GM08714 (cell line): ENCODE data around the gene SHISA5.
"Not testable (repeated sequence)": the region's sequence is repeated elsewhere in the genome, so short reads cannot be mapped to it uniquely, and the experiment has no call there.

Experiments used
- H3K4me3 ChIP-seq: fragments of 200-500 bp; sonication (Bioruptor generic); 2 replicates; pipeline ENCODE4 v1.5.1; 2014; ENCODE audit warnings: mild to moderate bottlenecking, low read length, inconsistent platforms
- ZNF274 ChIP-seq: IDR thresholded peaks from 2 replicates; pipeline ENCODE4 v1.6.1; 2012; ENCODE audit warnings: mild to moderate bottlenecking, low read depth, low read length

SHISA5 gene

GRCh38 chr3:48504051-48504946 is at the start of gene SHISA5:
Gene SHISA5 (minus strand): TSS chr3:48504174. CDS start chr3:48504094, 80 bp downstream.
- H3K4me3 ChIP-seq = peak within 1 kb of the TSS; percentile 64; the same call in 1 of the 2 replicates
- TF ChIP-seq ZNF274 = no peak

GRCh38 chr3:48553361-48553760 is 49.4 kb upstream of the SHISA5 start:
- no peak overlapping the region for H3K4me3 ChIP-seq
- TF ChIP-seq ZNF274 = no peak

- no peak for TF ChIP-seq ZNF274
- H3K4me3 ChIP-seq = no peak overlapping the region
These were observed 48.4 kb upstream of the SHISA5 start for GRCh38 chr3:48552111-48552951.

- not testable (repeated sequence) for H3K4me3 ChIP-seq
These were observed 47.7 kb upstream of the SHISA5 start for GRCh38 chr3:48551651-48552050.

- TF ChIP-seq ZNF274 = no peak
- no peak overlapping the region for H3K4me3 ChIP-seq
These were observed 45.0 kb upstream of the SHISA5 start for GRCh38 chr3:48548729-48549705.

- no peak overlapping the region for H3K4me3 ChIP-seq
- TF ChIP-seq ZNF274 = no peak
These were observed 44.2 kb upstream of the SHISA5 start for GRCh38 chr3:48548126-48548525.

GRCh38 chr3:48546203-48546829 is 42.3 kb upstream of the SHISA5 start:
- TF ChIP-seq ZNF274 = no peak
- H3K4me3 ChIP-seq = no peak overlapping the region

GRCh38 chr3:48544141-48544540 is 40.2 kb upstream of the SHISA5 start:
- TF ChIP-seq ZNF274 = no peak
- H3K4me3 ChIP-seq = no peak overlapping the region

GRCh38 chr3:48543271-48543866 is 39.4 kb upstream of the SHISA5 start:
- TF ChIP-seq ZNF274 = no peak
- H3K4me3 ChIP-seq = no peak overlapping the region

GRCh38 chr3:48538451-48538850 is 34.5 kb upstream of the SHISA5 start:
- TF ChIP-seq ZNF274 = no peak
- H3K4me3 ChIP-seq = no peak overlapping the region

- H3K4me3 ChIP-seq = no peak overlapping the region
- no peak for TF ChIP-seq ZNF274
These were observed 32.8 kb upstream of the SHISA5 start for GRCh38 chr3:48536785-48537184.

GRCh38 chr3:48536116-48536515 is 32.1 kb upstream of the SHISA5 start:
- no peak overlapping the region for H3K4me3 ChIP-seq
- TF ChIP-seq ZNF274 = no peak

GRCh38 chr3:48535578-48535977 is 31.6 kb upstream of the SHISA5 start:
- no peak overlapping the region for H3K4me3 ChIP-seq
- TF ChIP-seq ZNF274 = no peak

- H3K4me3 ChIP-seq = no peak overlapping the region
- no peak for TF ChIP-seq ZNF274
These were observed 29.0 kb upstream of the SHISA5 start for GRCh38 chr3:48532977-48533337.
